HG03196 (cell line): ENCODE data around the gene C1orf198.

Experiments used
- ATAC-seq: cut with Tn5 transposase; IDR thresholded peaks from one replicate; pipeline ENCODE4 v1.9.1; 2021; ENCODE audit not compliant: unreplicated experiment

Gene C1orf198

DNA sequence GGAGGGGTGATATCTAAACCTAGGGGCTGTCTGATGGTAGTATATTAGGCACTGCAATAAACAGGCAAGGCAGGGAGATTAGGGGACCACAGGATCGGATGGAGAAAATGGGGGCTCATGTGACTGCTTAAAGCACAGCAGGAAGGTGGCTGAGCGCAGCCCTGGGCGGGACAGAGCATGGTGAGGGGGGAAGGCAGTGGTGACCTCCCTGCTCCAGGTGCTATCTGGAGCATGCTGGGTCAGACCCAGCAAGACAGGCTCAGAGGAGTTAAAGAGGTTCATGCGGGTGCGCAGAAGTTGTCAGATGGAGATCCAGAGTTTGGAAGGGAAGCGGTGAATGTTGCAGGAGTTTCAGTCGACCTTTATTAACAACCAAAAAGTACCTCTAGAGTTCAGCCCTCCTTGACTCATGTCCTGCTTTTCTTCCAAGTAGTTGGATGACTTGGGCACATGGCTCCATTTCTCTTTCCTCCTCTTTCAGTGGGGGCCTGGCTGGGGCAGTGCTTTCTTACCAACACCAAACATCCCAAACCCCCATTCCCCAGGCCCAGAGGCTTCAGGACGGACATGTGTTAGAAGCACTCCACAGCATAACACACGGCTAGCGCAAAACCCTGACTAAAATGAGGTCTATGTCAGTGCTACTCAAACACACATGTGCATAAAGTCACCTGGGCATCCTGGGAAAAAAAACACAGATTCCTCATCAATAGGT lies 79.6 kb downstream of the C1orf198 start:
- ATAC-seq, result no peak

DNA sequence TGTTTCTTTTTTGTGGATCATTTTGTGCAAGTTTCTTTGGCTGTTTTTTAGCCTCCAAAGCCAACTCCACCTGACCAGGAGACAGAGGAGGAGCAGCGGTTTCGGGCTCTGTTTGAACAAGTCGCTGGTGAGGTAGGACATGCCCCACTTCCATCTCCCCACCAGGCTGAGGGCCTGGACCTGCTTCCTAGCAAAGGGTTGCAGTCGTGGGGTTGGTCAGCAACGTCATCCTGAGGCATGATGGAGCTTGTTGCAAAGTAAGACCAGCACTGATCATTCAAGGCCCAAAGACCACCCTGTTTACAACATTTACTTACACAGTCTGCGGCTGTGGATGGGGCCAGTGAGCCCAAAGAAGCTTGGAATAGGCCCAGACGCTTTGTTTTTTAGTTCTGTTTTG lies 80.8 kb downstream of the C1orf198 start:
- no peak for ATAC-seq
